PFSK-1 (cell line): ENCODE measurements around the gene ANKK1.

Experiments
- FOXP2 ChIP-seq: optimal IDR thresholded peaks from 2 replicates; pipeline ENCODE3; 2011; ENCODE audit warnings: borderline replicate concordance, control low read depth, inconsistent platforms; ENCODE audit not compliant: insufficient read depth; ENCODE audit errors: extremely low read length, extremely low read depth
- POLR2AphosphoS5 ChIP-seq: IDR thresholded peaks from 2 replicates; pipeline ENCODE4 v1.6.1; 2012; ENCODE audit warnings: low read depth, mild to moderate bottlenecking, control low read depth, low read length, moderate library complexity
- SIN3A ChIP-seq: IDR thresholded peaks from 2 replicates; pipeline ENCODE4 v1.6.1; 2012; ENCODE audit warnings: mild to moderate bottlenecking, low read length, moderate library complexity, borderline replicate concordance; ENCODE audit not compliant: insufficient read depth
- TAF1 ChIP-seq: IDR thresholded peaks from 2 replicates; pipeline ENCODE4 v1.6.1; 2012; ENCODE audit warnings: low read length, control low read depth, borderline replicate concordance; ENCODE audit not compliant: insufficient read depth
- TF ChIP-seq, protein P1 (sequence below), 2 experiments: IDR thresholded peaks; 2 replicates each; pipeline versions ENCODE4 v1.6.1 to v1.8.0; 2011 to 2012; ENCODE audit warnings: low read depth in 2 of 2, low read length in 2 of 2, control low read depth in 1 of 2, inconsistent platforms in 1 of 2, mild to moderate bottlenecking in 1 of 2, moderate library complexity in 1 of 2; ENCODE audit not compliant: insufficient read depth in 1 of 2

ANKK1 gene

GRCh38 chr11:113440816-113441215 lies 53.2 kb downstream of the ANKK1 start:
- no peak for TF ChIP-seq FOXP2
- TF ChIP-seq, protein P1, sequence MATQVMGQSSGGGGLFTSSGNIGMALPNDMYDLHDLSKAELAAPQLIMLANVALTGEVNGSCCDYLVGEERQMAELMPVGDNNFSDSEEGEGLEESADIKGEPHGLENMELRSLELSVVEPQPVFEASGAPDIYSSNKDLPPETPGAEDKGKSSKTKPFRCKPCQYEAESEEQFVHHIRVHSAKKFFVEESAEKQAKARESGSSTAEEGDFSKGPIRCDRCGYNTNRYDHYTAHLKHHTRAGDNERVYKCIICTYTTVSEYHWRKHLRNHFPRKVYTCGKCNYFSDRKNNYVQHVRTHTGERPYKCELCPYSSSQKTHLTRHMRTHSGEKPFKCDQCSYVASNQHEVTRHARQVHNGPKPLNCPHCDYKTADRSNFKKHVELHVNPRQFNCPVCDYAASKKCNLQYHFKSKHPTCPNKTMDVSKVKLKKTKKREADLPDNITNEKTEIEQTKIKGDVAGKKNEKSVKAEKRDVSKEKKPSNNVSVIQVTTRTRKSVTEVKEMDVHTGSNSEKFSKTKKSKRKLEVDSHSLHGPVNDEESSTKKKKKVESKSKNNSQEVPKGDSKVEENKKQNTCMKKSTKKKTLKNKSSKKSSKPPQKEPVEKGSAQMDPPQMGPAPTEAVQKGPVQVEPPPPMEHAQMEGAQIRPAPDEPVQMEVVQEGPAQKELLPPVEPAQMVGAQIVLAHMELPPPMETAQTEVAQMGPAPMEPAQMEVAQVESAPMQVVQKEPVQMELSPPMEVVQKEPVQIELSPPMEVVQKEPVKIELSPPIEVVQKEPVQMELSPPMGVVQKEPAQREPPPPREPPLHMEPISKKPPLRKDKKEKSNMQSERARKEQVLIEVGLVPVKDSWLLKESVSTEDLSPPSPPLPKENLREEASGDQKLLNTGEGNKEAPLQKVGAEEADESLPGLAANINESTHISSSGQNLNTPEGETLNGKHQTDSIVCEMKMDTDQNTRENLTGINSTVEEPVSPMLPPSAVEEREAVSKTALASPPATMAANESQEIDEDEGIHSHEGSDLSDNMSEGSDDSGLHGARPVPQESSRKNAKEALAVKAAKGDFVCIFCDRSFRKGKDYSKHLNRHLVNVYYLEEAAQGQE (IDR thresholded peaks at IDR 0.05; ENCODE audit: insufficient read depth in 1 of 2, low read depth in 2 of 2, low read length in 2 of 2), result no peak
- no peak for TF ChIP-seq SIN3A
- no peak for TF ChIP-seq POLR2AphosphoS5
- no peak for TF ChIP-seq TAF1

- TF ChIP-seq TAF1 (no peak), FOXP2 (no peak), POLR2AphosphoS5 (no peak), SIN3A (no peak)
- TF ChIP-seq, protein P1 (IDR thresholded peaks at IDR 0.05; ENCODE audit: insufficient read depth in 1 of 2, low read depth in 2 of 2, low read length in 2 of 2), result no peak
These were observed 57.0 kb downstream of the ANKK1 start for GRCh38 chr11:113444502-113445123.

GRCh38 chr11:113446112-113446511 lies 58.5 kb downstream of the ANKK1 start:
- no peak for TF ChIP-seq TAF1
- no peak for TF ChIP-seq FOXP2
- no peak for TF ChIP-seq POLR2AphosphoS5
- TF ChIP-seq, protein P1 (IDR thresholded peaks at IDR 0.05; ENCODE audit: insufficient read depth in 1 of 2, low read depth in 2 of 2, low read length in 2 of 2), result no peak
- no peak for TF ChIP-seq SIN3A

DNA sequence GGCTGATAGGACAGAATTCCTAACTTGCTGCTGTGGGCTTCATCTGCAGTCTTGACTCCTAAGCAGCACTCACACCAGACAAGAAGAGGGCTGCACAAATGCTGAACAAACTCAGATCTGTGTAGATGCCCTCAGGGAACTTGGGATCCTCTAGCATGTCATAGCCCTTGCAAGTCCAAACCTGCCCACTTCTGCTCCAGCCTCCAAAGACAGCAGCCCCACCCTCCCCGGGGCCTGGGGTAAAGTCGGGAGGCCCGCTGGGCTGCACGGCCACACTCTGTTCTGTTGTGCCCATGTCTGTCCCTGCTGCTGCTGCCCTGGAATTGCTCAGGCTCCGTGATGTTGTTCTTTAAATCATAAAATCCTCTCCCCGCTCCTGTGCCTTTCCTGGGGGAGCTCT lies 59.4 kb downstream of the ANKK1 start:
- TF ChIP-seq TAF1 (no peak), SIN3A (no peak), FOXP2 (no peak), POLR2AphosphoS5 (no peak)
- TF ChIP-seq, protein P1 (IDR thresholded peaks at IDR 0.05; ENCODE audit: insufficient read depth in 1 of 2, low read depth in 2 of 2, low read length in 2 of 2), result no peak

DNA sequence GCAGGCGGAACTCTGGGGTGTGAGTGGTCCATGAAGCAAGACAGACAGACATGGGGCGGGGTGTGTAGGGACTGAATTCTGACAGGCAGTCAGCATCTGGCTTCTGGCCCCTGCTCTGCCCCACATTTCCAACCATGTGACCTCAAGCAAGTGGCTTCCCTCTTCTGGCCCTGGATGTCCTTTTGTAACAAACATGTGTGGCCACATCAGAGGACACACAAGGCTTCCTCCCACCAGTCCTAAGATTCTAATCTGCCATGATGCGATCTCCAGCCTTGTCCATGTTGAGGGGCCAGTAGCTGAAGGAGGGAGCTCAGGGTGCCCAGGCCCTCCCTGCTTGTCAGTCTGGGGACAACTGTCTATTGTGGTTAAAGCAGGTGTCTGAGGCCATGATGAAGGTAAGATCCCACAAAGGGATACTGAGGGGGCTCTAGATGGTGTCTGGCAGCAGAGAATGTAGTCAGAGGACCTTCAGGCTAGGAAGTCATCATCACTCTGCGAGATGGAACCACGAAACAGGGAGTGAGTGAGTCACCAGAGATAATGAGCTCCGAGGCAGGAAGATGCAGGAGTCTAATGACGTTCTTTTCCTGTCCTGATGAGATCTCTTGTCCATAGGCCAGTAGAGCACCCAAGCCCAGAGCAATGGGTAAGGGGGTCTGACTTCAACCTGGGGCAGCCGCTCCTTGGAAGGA lies 60.2 kb downstream of the ANKK1 start:
- TF ChIP-seq TAF1, result no peak
- no peak for TF ChIP-seq SIN3A
- TF ChIP-seq POLR2AphosphoS5, result no peak
- TF ChIP-seq, protein P1 (IDR thresholded peaks at IDR 0.05; ENCODE audit: insufficient read depth in 1 of 2, low read depth in 2 of 2, low read length in 2 of 2), result no peak
- TF ChIP-seq FOXP2, result no peak
